NCI-H2171 (cell line): ENCODE results near the gene ETV1.
A peak's percentile ranks its signal among the peaks of the same experiment; 100 is the strongest.
"Not testable (repeated sequence)": the region's sequence is repeated elsewhere in the genome, so short reads cannot be mapped to it uniquely, and the experiment has no call there.

Source experiments
- DNase-seq: peaks from one replicate; lab custom pipeline; 2025; lab: John Stamatoyannopoulos, UW

The ETV1 gene

GRCh38 chr7:13921062-13921461 lies 68.4 kb downstream of the ETV1 start:
- no peak for DNase-seq

DNA sequence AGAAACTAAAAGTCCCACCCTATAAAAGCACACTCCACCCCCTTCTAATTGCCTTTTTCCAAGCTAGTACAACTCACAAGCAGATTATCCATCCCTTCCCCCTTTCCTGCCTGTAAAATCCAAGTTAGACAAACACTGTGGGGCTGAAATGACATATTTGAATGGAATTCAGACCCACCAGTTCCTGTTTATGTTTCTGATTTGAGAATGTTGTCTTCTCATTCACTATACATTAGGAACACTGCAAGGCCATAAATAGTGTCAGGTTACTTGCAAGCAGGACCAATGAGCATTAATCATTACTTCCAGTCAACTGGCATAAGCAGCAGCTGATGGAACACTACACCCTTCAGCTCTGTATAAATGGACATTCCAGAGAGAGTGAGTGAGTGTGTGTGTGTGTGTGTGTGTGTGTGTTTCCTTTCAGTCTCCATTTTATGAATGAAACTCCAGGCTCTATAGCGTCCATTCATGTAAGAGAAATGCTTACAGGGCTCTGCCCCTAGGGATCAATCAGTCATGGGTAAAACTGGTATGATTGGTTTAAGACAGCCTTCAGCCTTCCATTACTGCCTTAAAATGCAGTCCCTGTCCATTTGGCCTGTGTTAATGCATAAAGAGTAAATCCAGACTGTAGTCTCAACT lies 69.3 kb downstream of the ETV1 start:
- DNase-seq = peak; percentile 86

- DNase-seq = not testable (repeated sequence)
Observed at GRCh38 chr7:13918333-13918732, 71.1 kb downstream of the ETV1 start.

- DNase-seq = not testable (repeated sequence)
Observed at GRCh38 chr7:13917103-13917502, 72.4 kb downstream of the ETV1 start.

DNA sequence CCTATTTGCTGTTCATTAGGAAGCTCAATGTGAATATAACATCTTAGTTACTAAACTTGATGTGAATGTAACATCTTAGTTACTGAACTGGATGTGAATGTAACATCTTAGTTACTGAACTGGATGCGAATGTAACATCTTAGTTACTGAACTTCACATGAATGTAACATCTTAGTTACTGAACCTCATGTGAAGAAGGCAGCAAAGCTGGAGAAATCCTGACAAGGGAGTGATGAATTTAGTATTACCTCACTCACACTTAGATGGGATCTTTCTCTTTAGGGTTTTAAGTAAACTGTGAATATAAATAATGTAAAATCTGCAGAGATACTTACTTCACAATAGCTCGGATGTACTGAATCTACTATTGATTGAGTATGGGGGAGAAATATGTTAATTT lies 73.6 kb downstream of the ETV1 start:
- DNase-seq = no peak

GRCh38 chr7:13912715-13913278 lies 76.7 kb downstream of the ETV1 start:
- DNase-seq = no peak

DNA sequence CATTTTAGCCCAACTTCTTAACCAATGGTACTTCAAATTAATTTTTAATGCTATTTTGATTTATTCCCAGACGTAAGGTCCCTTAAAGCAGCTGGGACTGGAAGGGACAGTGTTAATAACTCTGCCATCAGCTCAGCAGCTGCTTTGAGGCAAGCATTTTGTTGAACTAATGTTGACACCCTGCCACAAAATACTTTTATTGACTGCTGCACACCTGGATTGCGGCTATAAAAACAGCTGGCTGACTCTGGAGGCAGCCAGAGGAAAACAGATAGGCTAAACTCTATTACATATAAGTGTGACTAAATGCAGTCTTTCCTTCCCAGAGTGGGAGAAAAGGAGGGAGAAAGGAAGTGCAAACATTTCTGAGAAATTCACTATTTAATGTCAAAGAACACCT lies 77.6 kb downstream of the ETV1 start:
- no peak for DNase-seq

DNA sequence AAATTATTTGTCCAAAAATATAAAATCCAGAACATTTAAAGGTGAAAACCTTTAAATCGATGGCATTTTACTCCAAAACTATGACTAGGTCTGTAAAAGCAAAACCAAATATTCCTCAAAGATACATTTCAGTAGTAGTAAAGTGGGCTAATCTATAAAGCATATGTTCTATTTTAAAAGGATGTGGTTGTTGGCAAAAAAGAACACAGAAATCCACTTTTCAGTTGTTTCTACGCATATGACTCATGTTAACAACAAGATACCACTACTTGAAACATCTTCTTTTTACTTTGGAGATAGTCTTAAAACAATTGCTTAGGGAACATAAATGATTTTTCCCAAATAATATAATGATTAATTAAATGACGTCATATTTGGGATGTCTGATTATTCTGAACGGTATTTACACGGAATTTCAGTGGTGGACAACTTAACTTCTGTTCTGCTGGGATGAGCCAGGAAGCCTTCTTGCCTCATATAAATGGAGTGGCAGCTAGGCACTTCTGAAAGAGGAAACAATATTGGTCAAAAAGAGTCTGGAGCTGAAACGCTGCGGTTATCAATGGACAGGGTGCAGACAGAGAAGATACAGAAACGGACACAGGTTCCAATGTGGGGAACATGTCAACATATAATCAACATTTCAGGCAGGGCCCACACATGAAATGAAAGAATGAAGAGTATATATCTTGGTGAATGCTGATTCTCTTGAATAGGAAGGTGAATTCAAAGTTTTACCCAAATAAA lies 78.5 kb downstream of the ETV1 start:
- no peak for DNase-seq

DNA sequence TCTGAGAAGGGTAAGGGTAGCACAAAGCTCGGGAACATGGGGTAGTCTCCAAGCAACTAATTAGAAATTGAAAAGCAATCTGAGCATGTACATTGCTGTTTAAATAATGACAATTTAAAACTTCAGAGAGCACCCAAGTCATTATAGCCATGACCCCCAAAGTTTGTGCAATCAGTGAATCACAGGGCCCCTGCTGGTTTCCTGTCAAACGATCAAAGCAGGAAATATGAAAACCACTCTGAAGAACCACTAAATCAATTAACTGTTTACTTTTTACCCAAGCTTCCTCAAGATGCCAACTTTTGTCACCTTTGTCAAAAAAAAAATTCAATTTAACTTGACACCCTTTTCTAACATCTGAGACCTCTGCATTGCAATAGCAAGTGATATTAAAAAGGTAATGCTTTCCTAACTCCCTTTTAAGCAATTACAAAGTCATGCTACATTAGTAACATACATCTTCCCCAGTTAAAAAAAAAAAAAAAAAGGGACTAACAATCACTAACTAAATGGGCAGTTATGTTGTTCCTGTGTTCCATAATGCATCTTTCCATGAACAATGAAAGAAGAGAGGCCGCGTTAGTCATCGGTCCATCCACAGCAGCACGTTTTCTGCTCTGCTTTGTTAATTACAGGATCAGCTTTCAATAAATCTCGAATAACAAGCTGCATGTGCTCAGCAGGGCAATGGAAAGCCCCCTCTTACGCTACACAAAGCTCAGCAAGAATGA lies 80.6 kb downstream of the ETV1 start:
- DNase-seq = peak; percentile 21

- DNase-seq = no peak
Observed at GRCh38 chr7:13907831-13908230, 81.6 kb downstream of the ETV1 start.

GRCh38 chr7:13904689-13905088 lies 84.8 kb downstream of the ETV1 start:
- no peak for DNase-seq

DNA sequence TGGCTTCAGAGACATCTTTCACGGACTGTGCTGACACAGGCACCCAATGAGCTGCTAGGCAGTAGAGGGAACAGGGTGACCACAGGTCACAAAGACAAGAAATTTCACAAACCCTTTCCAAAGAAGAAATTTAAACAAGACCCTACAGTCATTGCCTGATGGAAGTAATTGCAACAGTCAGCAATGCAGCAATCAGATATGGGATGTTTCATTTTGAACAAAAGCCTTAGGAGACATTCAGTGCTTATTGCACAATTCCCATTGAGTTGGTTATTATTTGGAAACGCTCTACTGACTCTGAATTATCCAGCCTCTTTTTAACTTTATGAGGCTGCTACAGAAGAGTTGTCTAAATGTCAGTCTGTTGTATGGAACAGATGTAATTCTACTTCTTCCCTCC lies 85.5 kb downstream of the ETV1 start:
- no peak for DNase-seq

DNA sequence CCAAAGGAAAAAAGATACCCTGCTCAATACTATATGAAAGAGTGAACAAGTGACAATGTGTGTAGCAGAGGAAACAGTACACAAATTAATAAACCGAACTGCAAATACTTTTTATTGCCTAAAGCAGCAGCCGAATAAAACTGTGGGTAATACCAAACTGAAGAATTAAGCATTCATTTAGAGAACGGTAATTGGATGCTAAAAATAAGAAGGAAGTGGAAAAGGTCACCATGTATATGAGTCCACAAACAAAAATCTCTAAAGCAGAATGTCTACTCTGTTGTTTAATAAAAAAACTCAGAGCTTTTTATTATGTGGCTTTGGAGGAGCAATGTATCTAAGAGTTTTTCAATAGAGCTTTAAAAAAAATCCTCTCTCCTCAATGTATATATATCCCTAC lies 87.9 kb downstream of the ETV1 start:
- DNase-seq = no peak

DNA sequence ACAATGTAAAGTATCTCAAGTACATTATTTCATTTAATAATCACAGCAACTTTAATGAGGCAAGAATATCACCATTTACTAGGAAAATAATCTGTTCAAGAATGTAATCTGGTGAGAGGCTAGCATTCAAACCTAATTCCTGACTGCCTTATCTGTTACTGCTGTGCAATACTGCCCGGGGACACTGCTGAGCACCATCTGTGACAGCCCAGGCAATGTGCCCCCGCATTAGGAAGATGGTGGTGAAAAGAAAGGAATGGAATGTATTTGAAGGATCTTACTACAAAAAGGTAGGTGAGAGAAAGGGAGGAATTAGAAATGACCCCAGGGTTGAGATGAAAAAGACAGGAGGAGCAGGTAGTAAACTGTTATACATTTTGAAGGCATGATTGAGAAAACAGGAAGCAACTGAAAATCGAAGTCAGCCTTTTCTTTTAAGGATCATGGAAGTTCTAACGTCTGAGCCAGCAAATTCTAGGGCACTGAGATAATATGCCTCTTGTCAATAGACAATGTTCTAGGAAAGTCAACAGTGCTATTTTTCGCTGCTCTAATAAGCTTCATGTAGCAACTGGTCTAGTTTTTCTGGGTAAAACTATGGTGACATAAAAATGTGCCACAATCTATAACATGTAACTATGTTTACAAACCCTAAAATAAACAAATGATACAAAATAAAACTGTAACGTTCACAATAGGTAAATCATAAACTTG lies 90.4 kb downstream of the ETV1 start:
- no peak for DNase-seq

DNA sequence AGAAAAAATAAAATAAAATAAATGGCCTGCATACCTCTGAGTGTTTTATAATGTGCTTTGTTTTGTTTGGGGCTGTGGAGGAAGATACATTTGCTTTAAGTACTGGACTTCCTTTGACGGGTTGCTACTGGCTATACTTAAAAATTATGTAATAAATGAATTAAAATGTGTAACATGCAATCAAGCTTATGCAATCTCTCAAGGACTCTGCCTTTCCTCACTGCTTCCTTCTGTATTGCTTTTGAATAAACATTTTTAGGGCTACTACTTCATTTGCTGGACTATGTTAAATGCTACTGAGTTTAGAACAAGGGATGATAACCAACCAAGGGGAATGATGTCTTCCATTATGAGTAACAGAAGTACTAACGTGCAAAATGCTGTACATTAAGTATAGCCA lies 91.6 kb downstream of the ETV1 start:
- no peak for DNase-seq

GRCh38 chr7:13894954-13895353 lies 94.5 kb downstream of the ETV1 start:
- DNase-seq = no peak

- DNase-seq = no peak
Observed at GRCh38 chr7:13894377-13894776, 95.1 kb downstream of the ETV1 start.

- DNase-seq = no peak
Observed at GRCh38 chr7:13890793-13891192, 98.7 kb downstream of the ETV1 start.

GRCh38 chr7:13886356-13886755 lies 103.1 kb downstream of the ETV1 start:
- no peak for DNase-seq

GRCh38 chr7:13882051-13882450 lies 107.4 kb downstream of the ETV1 start:
- no peak for DNase-seq

DNA sequence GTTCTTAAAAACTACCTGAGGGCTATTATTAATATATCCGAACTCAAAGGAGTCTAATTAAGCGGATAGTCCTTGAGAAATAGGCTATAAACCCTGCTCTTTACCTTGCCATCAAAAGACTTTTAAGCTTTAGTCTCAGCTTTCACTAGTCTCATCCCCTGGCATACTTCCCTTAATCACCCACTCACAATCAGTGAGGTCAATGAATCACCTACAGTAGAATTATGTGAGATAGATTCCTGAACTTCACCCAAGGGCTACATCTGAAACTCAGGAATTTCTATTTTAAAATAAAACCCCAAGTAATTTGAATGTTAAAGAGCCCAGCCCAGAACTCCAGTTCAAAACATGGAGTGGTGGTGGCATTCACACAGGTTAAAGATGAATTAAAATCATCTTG lies 108.7 kb downstream of the ETV1 start:
- no peak for DNase-seq

- DNase-seq = no peak
Observed at GRCh38 chr7:13879994-13880686, 109.3 kb downstream of the ETV1 start.
